GM21723 (cell line): Measurements from ENCODE around the gene UTRN.

Source experiments
- ATAC-seq: cut with Tn5 transposase; IDR thresholded peaks from one replicate; pipeline ENCODE4 v1.9.1; 2021; ENCODE audit warnings: mild to moderate bottlenecking, moderate library complexity; ENCODE audit not compliant: unreplicated experiment

The UTRN gene

DNA sequence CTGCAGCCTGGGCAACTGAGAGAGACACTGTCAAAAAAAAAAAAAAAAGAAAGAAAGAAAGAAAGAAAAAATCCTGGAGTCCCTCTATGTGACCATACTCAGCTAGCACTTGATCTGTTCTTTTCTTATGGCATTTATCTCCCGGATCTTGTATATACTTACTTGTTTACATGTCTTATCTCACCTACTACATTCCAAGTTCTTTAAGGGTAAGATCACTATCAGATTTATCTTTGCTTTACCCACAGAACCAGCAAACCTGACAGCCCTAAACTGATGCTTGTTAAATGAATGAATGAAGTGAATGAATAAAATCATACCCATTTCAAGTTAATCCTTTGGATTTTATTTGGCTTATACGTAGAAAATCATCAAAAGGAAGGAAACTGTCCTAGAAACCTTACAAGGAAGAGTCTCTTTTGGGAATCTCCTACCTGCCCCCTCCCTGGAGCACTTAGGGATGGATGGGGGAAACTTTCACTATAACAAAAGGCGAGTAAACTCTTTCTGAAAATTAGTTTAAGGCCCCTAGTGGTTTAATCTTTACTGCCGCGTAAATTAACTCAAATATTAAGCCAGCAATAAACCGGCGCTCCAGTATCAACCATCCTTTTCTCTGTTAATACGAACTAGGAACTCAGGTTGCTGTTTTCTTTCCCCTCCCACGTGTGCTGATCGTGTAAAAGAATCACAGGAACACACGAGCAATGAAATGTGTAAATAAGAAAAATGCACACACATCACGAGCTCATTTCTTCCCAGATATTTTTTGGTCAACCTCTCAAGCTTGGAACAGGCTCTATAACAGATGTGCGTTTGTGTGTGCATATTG is 1.3 kb upstream of the UTRN start:
- ATAC-seq, result no peak

DNA sequence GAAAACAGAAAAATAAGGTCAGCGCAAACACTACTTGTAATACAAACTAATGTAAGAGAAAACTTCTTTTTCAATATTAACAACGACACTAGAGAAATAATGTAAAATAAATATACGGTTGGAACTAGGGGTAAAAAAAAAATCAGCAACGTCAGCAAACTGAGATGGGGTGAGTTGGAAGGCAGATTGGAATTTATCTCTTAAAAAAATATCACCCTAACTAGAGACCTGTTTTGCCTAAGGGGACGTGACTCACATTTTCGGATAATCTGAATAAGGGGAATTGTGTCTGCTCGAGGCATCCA is 705 bp upstream of the UTRN start:
- no peak for ATAC-seq

DNA sequence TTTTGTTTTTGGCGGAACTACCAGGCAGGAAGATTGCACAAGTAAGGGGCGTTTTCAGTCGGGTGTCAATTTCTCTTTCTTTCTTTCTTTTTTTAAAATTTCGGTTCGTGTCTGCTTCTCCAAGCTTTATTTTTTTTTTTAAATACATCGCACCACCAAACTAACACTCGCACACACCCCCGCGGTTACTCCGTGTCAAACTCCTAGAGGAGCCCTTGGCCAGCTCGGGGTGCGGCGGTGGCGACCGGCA is 338 bp downstream of the UTRN start:
- ATAC-seq, result peak; percentile 37

DNA sequence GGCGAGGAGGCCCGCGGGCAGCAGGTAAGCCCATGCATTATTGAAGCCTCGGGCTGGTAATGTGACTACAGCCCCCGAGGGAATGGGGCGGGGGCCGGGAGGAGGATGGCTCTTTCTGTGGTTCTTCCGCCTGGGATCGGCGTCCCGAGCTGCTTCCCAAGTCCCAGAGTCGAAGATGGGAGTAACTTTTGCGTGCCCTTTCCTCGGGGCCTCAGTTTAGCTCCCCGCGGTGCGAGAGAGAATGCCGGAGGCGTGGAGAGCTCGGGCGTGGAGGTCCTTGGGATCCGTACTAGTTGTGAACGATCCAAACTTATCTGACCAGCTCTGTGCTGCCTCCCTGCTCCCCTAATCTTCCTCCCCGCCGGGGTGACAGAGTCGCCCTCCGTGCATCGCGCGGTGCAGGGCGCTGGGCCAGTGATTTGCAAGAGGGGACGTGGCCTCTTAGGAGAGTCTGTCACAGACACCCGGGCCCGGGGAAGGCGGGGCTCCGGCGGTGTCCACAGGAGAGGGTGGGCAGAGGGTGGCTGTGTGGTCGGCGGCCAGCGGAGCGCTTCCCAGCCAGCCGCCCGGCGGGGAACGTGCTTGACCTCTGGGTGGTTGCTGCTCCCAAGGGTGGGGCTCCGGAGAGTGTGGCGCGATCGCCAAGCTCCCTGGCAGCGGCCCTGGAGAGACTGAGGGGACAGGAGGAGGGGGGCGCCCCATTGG is 815 bp downstream of the UTRN start:
- ATAC-seq, result peak; percentile 47

DNA sequence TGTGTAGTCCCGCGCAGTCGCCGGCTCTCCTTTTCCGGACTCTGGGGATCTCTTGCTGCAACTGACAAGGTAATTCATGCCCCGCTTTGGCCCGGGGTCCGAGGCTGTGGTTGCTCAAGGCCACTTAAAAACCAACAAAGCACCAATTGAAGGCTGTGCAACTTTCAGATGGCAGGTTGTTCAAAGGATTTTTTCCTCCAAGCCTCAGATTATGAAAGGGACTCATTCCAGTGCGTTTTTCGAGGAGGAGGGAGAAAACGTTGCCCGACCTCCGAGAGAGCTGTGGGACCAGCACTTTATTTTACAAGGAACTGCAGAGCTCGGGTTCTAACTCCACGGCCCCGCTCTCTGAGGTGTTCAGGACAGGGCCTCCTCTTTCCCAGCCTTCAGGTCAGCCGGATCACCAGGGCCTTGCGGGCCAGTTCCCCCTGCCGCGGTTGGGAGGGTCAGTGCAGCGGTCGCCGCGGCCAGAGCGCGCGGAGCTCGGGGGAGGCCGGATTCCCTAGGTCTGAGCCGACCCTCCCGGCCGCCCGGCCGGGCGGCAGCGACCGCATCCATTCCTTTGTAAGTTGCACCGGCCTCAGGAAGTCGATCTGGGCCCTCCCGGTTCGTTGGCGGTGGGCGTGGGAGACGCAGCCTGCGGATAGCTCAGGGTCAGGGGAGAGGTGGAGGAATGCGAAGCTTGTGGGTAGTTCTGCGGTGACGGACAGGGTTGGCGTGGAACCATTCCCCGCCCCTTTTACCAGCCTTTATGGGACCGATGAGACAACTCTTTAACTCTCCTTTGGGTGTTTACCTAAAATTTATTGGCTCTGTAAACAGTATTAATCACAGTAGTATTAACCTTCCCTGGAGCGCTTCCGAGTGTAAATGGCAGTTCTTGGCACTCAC is 1.6 kb downstream of the UTRN start:
- no peak for ATAC-seq

DNA sequence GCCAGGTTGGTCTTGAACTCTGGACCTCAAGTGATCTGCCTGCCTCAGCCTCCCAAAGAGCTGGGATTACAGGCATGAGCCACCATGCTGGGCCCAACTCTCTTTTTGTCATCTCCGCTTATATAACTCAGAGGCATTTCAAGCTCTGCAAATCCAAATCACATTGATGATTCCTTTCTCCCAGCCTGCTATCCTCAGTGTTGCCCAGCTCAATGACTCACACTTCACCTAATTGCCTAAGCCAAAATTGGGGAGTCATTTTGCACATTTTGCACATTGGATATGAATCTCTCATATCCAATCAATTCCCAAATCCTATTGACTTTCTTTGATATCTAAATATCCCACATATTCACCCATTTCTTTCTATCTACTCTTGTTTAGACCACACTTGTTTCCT is 3.9 kb downstream of the UTRN start:
- no peak for ATAC-seq

DNA sequence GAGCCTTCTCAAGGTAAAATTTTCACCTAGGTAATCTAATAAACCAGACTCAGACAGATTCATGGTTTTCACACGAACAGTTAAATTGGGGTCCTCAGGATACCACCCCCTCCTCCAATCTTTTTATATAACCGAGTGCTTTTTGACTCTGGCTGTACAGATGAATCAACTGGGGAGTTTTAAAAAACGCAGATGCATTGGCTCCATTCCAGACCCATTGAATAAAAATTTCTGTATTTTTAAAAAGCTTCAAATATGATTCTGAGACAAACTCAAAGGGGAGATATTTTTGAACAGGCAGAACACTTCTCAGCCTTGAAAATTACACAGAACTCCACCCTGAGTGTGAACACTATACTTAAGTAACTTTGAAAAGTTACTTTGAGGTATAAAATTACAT is 7.2 kb downstream of the UTRN start:
- no peak for ATAC-seq

DNA sequence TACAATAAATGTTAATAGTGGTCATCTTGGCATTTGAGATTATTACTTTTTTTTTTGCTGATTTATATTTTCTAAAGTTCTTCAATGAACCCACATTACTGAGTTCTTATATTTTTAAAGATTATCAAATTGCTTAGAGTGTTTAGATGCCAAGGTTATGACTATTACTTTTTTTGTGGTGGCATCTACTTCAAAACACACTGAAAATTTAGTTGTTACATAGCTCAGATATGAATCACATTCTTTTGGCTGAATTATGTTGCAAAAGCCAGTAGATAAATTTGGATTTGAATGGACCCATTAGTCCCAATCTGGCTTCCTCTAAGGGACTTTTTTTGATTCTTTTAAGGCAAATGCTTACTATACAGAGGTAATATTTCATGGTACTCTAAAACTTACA is 8.9 kb downstream of the UTRN start:
- ATAC-seq, result no peak

DNA sequence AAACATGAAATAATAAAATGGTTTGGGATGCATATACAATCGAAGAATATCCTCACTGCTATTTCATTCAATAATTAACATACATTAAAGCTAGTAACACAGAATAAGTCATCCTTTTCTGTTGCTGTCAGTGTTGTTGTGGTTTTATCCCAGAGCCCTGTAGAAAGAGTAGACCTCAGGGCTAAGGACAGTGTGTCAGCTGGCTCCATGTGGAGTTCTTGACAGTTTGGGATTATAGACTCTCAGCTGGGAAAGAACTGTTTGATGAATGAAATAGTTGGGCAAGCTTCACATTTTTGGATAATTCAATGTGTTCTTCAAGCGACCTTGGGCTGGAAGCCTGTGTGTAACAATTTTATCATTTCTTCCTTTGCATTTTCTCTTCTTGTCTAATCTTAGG is 10.1 kb downstream of the UTRN start:
- no peak for ATAC-seq

DNA sequence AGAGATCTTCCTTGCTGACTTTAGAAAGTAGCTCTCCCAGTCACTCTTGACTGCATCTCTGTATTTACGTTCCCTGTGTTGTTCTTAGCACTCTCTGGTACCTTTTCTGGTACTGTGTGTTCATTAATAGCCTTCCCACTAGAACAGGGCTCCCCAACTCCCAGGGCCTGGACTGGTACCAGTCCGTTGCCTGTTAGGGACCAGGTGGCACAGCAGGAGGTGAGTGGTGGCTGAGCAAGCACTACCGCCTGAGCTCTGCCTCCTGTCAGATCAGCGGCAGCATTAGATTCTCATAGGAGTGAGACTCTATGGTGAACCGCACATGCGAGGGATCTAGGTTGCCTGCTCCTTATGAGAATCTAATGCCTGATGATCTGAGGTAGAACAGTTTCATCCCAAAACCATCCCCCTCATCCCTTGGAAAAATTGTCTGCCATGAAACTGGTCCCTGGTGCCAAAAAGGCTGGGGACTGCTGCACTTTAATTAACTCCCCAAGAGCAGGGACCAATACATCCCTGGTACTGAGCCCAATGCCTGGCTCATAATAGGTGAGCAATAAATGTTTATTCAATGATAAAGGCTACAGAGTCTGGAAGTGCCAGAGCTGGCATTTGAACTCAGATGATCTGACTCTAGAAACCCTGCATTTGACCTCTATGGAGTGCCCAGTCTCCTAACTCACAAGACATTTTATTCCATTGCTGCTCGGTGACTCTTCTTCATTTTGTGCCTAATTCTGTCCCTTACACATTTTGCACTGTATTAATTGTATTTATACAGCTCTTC is 11.0 kb downstream of the UTRN start:
- no peak for ATAC-seq

DNA sequence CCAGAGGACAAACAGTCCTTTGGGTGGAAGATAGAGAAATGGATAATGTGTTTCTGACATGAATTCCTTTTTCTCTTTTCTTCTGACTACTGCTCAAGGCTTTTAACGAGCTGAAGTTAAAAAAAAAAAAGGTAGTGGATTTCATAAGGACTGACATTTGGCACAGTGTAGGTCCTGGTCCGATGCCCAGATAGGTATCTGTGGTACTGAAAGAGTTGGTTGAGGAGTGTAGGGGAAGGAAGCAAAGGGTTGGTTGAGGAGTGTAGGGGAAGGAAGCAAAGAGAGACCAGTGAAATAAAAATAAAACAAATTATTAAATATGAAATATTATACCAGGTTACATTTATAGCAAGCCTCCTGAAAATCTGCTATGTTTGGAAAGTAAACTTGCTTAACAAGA is 11.8 kb downstream of the UTRN start:
- ATAC-seq, result no peak

DNA sequence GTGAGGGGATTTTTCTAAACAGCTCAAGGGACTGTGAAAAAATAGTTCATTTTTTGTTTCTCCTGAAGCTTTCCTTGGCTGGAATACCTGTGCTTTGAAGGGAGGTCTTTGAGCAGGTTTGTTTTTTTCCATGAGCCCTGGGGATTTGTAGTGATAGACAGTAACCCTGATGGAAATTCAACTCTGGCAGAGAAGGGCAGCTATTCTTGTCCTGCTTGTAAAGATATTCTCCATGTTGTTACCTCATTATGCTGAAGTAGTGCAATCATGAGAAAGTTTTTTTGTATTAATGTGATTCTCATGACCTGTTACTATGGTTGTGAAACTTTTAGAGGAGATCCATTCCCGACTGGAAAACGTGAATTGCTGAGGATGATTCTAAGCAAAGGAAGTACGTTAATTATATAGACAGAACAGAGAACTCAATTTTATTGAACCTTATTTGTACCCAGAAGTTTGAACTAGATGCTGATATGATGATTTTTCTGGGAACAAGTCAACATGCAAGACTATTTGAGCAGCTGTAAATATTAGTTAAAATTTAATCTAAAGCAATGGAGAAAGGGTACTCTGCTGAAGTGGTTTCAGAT is 12.5 kb downstream of the UTRN start:
- no peak for ATAC-seq

DNA sequence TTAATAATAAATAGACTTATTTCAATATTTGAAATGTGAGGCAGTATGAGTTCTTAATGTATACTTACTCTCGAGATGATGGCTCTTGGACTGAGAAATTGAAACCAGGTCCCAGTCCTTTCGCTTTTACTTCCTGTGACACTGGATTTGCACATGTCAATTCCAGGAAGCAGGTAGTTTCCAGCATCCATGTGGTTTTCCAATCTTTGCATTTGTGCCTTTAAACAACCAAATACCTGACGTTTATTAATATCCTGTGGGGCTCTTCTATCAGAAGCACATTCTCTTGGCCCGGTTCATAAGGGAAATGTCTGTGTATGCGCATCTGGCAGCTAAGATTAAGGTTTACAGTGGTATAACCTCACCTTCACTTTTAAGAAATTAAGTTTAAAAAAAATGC is 13.1 kb downstream of the UTRN start:
- no peak for ATAC-seq

DNA sequence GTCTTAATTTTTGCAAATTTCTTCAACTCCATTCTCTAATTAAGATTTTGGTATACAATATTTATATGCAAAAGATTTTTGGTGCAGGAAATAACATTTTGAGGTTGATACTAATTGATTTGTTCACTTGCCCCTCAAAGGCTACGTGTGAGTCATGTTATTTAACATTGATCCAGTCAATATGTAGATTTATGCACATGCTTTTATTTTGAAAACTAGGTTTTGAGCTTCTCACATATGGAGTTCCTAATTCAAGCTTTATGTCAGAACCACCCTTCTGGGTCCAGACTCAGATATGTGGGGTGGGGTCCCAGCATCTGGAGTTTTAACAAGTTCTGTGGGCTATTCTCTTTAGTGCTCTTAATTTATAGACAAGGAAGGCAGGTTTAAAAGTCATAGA is 13.8 kb downstream of the UTRN start:
- ATAC-seq, result no peak

DNA sequence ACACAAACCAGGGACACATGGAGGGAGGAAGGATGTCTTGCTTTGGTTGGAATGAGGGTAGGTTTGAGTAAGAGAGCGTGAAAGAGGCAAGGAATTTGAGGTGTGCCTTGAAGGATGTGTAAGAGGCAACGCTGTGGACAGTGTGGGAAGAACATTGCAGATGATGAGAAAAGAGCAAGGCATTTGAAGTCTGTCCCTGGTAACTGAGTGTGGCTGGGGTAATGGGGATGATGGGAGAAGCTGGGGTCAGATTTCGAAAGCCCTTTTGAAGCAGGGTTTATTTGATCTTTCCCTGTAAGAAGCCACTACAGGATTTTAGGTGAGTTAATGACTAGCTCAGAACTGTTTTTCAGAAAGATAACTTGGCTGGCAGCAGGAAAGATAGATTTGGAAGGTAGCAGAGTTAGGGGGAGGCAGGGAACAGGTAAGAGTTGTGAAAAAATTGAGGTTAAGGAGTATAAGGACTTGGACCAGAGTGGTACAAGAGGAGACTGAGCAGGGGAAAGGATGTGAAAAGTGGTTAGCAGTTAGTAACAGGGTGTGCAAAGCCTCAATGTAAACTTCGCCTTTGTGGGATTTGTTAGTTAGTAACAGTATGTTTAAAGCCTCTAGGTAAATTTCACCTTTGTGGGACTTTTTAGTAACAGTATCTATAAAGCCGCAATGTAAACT is 17.7 kb downstream of the UTRN start:
- no peak for ATAC-seq

DNA sequence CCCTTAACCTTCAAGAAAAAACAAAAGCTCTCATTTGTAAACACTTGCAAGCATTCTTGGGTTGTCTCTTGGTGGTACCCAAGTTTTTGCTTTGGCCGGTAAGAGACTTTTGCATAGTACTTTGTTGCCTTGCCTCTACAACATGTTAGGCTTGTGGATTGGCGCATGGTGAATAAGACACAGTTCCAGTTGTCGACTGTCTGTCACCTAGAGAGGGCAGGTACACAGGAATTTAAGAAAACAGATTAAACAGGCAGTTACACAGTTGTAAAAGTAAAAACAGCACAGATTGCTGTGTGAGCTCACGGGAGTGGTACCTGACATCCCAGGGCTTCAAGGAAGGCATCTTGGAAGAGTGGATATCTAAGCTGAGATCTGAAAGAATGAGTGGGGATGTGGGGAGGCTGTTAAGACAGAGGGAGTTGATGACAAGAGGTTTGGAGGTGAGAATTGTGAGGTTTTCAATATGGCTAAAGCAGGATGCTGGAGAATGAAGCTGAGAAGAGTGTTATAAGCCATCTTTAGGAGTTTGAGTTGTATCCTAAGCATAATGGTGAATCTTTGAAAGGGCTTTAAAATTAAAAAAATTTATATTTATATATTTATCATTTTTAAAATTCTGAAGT is 19.2 kb downstream of the UTRN start:
- no peak for ATAC-seq

DNA sequence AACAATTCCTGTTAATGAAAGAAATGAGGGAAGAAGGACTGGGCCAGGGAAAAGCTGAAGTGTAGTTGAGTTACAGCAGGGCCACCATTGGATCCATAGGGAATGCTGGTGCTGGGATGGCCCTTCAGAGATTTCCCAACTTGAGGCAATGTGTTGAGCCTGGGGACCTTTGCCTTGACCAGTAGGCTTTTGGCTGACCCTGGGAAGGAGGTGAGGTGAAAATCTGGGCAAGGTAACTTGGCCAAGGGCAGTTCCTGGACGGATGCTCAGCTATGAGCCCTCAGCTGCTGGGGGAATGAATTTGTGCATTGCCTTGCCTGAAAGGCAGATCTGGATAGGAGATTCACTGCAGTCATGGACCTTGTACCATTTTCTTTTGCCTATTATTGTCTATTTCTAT is 20.4 kb downstream of the UTRN start:
- peak; percentile 38 for ATAC-seq

DNA sequence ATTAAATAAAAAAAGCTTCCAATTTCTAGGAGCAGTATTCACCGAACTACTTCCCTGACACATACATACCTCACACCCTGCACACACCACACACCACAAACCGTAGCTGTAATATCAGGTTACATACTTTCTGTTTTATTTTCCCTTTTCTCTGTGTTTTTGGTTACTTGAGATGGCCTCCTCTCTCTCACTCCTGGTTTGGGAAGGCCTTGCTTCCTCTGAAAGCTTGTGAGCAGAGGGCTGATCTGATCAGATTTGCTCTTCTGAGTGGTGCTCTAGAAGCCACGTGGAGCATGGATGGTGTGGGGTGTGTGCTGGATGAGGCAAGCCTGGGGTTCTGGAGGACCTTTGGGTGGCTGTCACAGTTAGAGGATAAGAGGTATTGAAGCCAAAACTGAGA is 20.9 kb downstream of the UTRN start:
- peak; percentile 98 for ATAC-seq

DNA sequence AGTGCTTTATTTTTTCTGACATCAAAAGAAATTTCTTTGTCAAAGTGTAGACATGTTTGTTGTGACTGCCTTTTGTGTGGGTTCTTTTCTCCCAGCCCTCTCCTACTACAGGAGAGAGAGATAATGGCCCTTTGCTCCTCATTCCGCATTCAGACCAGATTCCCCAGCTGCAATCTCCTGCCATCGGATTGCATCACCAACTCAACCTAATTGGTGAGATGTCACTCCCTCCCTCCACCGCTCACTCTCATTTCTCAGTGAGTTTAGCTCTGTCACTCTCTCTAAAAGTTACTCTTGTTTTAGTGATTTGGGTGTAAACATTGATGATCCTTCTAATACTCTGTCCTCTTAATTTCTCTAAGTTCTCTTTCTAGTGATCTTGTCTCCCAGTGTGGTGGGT is 22.7 kb downstream of the UTRN start:
- no peak for ATAC-seq

DNA sequence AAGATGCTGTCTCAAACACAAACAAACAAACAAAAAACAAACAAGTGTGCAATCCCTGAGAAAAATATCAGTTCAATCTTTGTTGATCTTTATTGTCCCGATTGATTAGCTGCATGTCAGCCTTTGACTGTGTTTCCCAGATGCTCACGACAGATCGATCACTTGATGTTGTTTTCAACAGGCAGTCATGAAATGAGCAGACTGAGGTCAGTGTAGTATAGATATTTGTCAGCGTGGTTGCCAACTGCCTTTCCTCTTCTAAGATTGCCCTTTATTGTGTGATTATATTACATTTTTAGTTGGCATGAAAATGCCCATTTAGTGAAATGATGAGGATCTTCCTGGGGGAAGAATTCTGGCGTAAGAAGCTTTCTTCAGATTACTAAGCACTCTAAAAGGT is 25.6 kb downstream of the UTRN start:
- no peak for ATAC-seq
